Occipital lobe (tissue), 2 donors: ENCODE results near the gene RASL11B. TPM values are rescaled to one million over a fixed set of nuclear protein-coding genes. Genes with fewer than 3 reads are reported as not detected.
A peak's percentile ranks its signal among the peaks of the same experiment; 100 is the strongest.

ENCODE experiments used
- DNase-seq: peaks from one replicate; lab custom pipeline; 2025; lab: John Stamatoyannopoulos, UW
- total RNA-seq: library from RNA; depleted of rRNA; stranded (reverse); fragments of >200 nt; gene quantifications from one replicate; pipeline ENCODE4 v1.2.3, GENCODE V29; 2014

RASL11B gene
- total RNA-seq, 1 donor from 2014 or later = 31.7 TPM

DNA sequence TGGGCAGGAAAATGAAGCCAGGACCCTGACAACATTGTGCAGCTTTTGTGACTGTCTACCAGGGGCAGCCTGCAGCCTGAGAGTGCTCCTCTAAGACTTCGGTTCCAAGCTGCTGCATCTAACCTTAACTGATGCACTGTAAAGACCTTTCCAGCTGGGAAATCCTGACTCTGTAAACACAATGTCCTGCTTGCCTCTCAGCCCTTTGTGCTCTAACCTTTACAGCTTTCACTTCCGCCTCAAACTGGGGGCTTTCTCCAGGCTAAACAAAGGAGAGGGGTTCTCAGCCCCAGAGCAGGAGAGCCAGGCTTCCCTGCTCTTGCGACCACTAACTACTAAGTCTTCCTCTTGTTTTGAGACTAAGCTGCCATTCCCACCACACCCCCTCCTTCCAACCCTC lies 19.3 kb upstream of the RASL11B start:
- no peak for DNase-seq

DNA sequence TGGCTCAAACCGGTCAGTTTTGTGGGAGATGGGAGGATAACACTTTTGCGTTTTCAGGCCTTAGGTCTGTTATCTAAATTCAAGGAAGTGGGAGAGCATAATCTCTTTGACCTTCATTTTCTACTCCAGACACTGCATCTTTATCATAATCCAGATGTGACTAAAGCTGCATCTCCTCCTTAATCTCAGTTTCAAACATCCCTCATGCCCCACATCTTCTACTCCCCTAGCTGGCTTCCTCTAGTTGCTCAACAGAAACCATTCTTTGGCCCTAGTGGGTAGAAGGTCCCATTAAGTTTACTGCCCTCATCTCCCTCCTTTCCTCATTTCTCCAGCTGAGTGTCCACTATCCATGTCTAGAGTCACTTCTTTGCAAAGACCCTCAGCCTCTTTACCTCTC lies 18.8 kb upstream of the RASL11B start:
- no peak for DNase-seq

DNA sequence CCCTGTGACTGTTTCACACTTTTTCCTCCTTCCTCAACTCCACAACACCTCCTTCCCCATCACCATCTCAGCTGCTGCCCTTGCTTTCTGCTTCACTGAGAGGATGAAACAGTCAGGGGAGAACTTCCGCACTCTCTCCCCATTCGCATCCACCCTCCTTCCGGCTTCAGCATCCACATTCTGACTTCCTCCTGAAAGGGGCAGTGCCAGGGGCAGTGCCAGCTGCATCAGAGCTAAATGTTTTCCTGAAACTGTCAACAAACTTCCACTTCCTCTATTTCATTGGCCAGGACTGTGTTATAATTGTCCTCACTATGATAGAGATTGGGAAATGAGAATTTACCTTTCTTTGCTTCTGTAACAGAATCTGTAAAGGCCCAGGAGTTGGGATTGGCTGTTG lies 18.2 kb upstream of the RASL11B start:
- no peak for DNase-seq

DNA sequence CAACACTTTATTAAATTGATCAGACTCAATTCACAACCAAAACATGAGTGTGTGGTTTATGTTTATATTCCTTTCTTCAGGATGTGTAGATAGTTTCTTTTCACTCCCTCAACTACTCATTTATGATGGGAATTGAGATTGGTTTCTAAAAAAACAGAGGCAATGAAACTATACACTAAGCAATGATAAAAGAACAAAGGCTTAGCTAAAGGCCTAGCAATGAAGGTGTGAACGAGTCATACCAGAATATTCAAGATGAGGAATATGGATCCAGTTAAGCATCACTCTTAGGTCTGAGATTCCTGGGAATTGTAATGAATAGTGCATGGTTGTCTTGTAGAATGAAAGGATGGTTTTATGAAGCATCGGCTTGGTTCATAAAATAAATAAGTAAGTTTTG lies 17.5 kb upstream of the RASL11B start:
- DNase-seq = no peak

DNA sequence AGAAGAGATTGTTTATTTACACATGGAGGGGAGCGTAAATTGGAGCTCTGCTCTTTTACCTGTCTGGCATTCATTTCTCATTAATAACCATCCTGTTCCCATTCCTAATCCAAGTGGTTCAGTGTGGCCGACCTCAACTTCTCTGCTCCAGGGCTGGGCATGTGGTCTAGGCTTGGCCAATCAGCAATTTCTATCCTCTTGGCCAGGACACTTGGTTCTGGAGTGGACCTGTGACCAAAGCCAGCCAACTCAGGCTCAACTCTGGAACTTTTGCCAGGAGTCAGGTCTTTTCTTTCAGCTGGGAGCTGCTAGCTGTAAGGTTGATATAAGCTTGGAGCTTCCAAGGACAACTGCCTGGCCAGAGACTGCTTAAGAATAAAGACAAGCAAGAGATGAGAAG lies 15.6 kb upstream of the RASL11B start:
- no peak for DNase-seq

DNA sequence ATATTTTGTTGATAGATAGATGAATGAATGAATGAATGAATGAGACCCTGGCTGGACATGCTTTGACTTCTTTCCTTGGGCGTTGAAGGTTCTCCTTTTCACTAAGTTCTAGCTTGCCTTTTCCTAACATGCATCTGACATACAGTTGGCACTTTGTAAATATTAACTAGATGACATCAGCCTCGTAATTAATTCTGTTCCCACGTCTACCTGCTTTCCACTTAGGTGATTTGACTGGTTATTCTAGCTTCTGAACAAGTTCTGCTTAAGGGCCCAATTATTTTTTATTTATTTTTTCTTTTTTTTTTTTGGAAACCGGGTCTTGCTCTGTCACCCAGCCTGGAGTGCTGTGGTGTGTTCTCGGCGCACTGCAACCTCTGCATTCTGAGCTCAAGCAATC lies 13.9 kb upstream of the RASL11B start:
- DNase-seq = no peak

DNA sequence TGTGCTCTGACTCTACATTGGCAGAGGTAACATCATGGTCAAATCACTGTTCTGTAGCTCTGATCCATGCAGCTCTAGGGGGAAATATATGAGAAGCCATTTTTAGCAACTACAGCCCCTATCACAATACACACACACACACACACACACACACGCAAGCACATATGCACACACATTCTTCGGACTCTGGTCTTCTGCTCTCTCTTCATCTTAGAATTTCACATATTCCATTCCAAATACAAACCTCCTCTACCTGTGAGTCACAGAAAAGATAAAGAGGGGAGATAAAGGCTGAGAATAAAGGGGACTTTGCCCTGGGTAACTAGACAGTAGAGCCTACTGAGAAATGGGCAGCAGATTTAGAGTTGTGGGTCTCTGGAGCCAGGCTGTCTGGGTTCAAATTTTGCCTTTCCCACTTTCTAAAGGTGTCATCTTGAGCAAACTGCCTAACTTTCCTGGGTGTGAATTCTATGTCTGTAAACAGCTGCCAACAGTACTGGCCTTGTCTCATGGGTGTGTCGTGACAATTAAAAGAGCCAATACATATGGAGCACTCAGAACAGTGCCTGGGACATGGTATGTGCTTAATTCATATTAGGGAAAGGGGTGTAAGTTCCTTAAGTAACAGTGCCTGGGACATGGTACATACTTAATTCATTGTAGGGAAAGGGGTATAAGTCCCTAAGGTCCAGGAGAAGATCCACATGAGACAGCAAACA lies 11.6 kb upstream of the RASL11B start:
- DNase-seq = no peak

DNA sequence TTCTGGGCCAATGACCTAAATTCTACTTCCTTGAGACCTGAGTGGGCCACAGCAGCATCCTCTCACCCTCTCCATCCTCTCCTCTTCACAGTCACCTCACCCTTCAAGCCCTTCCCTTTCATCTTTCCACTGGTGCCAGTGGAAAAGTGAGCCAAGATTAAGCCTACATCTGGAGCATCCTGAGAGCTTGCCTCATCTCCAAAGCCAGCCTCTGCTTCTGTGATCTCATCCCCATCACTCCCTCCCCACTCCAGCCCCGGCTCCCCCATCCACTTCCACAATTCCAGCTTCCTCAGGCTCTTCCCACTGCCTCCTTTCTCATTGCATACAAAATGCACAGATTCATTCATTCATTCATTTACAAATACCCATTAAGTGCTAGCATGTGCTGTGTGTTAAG lies 10.1 kb upstream of the RASL11B start:
- no peak for DNase-seq

DNA sequence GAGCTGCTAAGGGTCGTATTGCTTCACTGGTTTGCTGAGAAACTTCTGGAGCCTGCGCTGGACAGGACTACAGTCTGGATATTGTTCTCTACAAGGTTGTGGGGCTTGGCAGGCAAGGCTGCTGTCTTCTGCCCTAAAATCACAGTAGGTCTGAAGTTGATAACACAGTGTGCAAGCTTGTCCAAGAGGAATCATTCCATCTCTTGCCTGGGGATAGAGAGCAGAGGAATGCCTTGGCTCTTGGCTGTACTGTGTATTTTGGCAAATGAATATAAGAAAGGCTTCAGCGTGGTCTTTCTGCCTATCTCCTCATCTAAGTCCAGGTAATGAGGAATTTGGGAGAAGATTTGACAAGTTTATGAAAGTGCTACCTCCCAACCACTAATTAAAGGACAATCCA lies 9.4 kb upstream of the RASL11B start:
- no peak for DNase-seq

DNA sequence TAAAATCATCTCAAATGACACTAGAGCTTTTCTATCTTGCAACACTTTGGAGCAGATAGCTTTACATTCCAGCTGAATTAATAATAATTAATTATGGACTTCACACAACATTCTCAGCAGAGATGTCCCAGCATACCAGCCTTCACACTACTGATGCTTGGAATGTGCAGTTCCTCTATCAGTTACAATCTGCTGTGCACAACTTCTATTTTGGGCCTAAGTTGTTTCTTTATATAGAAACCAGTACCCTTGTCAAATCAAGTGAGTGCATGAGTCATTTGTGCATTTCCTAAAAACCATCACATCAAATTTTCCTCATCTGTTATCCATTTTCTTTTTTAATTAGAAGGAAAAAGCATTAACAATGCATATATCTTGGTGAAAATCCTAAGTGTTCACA lies 8.8 kb upstream of the RASL11B start:
- DNase-seq = no peak

DNA sequence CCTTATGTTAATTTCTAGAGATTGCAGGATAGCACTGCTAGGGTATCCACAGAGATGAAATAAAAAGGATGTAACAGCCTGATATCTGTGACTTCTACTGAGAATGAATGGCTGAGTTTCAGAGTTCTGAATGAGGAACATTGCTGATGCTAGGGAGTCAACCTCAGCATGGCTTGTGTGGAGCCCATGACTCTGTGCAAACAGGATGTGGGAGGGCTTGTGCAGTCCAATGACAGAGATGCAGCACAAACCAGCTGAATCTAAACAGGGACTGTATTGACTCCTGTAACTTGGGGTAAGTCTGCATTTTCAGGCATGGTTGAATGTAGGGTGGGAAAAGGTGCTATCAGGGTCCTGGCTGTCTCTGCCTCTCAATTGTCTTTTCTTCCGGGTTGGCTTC lies 5.3 kb upstream of the RASL11B start:
- DNase-seq = no peak

DNA sequence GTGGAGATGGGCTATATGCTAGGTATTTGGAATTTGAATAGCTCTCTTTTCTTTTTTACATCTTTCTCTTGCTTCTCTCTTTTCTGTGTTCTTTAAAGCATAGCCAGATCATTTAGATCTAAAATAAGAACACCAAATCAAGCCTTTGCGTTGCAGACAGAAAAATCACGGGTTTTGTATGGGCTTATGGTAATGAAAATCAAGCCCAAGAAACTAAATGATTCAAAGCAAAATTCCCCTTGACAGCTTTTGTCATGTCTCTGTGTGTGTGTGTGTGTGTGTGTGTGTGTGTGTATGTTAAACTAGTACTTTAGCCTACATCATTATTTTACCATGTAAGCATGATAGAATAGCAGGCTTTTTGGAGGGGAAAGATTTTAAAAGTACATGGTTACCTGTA lies 1.8 kb upstream of the RASL11B start:
- no peak for DNase-seq

DNA sequence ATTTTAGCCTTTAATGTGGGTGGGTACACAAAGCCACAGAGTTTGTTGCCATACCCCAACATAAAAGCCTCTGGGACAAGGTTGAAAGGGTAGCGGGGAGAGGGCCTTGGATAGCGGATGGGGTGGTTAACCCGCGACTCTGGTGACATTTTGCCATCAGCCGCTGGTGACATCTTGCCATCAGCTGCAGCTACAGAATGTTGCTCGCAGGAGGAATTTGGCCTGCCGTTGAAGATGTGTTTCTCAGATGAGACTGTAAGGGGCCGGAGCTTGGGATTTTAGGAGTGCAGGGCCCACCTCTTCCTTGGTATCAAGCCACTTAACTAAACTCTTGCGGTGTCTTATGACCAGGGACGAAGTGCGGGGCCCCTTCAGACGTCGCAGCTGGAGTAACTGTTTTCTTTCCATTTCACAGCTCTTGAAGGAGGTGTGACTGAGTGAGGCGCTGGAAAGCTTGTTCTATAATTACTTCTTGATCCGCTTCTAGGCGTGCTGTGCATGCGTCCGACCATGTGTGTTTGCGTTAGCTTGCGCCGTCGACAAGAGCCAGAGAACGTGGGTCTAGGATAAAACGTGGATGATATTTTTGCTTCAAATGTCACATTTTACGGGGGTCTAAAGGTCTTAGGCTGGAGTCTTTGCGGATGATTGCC lies 820 bp upstream of the RASL11B start:
- DNase-seq = no peak

DNA sequence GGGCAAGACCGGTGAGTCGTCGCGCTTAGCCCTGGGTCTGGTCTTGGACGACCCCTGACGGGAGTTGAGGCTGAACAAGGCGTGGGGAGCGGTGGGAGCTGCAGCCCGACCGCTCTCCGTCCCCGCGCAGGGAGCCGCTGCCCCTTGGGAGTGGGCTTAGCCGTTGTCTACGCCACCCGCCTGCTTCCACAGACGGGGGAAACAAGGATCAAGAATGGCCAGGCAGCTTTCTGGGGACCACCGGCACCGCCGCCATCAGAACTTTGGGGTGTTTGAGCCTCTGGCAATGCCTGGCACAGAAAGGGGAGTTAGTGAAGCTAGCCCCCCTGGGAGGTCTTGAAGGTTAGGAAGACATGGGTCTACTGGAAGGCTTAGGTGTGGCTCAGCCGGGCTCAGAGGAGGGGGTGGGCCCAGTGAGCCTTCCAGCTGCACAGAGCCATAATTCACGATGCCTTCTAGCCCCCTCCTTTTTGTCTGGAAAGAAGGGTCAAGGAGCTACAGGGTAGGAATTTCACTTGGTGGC lies 583 bp downstream of the RASL11B start:
- DNase-seq = no peak

DNA sequence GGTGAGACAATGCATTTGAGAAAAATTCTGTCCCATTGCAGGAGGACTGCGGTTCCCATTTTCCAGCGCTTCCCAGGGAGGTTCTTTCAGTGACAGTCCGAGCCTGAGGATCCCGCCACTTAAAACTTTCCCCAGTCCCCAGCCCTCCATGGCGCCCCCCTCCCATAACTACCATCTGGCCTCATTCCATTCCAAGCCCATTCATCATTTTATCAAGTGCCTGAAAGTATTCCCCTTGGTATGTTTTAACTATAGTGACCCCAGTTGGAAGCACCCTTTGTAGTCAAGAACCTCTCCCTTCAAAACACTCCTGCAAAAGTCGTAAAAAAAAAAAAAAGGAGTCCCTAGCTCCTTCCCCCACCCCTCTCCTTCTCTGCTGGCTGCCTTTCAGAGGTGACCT lies 1.2 kb downstream of the RASL11B start:
- no peak for DNase-seq

DNA sequence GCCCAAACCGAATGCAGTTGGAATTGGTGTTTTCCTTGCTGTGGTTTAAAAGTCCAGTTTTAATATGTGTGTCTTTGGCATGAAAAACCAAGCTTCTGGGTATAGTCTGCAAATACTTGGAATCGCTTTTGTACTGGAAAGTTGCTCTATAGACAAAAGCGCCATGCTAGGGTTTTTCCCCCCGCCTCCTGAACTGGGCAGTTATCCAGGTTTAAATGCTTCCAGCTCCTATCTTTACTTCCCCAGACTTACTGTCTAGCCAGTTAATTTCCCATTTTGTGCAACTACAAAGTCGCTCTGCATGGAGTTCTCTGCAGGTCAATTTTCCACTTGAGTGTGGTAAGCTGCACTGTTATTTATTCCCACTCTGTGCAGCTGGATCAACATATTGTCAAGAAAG lies 2.7 kb downstream of the RASL11B start:
- no peak for DNase-seq

DNA sequence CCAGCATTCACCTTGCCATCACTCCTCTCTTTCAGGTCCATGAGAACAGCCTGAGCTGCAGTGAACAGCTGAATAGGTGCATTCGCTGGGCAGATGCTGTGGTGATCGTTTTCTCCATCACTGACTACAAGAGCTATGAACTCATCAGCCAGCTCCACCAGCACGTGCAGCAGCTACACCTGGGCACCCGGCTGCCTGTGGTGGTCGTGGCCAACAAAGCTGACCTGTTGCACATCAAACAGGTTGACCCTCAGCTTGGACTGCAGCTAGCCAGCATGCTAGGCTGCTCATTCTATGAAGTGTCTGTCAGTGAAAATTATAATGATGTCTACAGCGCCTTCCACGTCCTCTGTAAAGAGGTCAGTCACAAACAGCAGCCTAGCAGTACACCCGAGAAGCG lies 3.2 kb downstream of the RASL11B start:
- no peak for DNase-seq

DNA sequence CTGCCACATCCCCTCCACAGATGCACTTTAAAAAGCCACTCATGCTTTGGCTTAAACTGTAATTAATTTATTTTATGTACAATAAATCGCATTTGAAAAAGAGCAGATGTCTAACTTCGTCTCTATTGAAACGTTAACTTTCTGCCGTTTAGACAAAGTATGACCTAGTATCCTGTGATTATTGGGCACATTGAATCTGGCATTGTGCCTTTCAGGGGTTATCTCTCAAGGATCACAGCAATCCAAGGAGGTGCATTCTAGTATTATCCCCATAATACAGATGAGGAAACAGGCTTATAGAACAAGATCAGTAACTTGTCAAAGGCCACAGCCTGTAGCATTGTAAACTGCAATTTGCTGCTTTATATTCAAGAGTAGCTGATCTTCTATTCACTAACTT lies 4.6 kb downstream of the RASL11B start:
- no peak for DNase-seq

DNA sequence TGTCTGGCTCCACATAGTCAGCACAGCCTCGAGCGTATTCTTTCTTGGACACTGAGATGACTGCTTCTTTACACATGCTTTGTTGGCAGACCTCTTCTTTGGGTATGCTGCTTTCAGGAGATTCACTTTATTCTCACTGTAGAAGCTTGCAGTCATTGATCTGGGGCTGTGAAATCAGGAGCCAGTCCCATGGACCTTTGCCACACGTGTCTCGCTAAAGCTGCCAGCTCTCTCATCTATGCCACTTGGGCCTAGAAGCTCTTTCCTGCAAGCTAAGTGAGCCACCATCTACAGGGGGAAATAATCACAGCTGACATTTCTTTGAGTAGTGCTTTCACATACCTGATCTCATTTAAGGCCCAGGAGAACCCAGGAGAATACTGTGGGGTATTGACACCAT lies 5.0 kb downstream of the RASL11B start:
- DNase-seq = no peak

DNA sequence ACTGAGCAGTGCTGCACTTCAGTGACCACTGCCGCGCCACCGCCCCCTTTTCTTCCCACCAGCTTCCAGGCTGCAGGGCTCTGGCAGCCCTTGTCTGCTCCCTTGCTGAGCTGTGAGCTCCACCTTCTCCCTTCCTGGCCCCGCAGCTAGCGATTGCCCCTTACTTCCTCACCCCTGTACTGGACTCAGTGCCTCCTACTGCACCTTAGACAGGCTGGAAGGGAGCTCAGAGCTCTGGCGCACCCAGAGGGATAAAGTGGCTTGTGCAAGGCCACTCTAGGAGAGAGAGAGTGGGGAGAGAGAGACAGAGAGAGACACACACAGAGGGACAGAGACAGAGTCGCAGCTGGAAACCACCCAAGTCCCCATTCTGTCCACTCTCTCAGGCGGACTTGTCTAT lies 6.0 kb downstream of the RASL11B start:
- DNase-seq = no peak

DNA sequence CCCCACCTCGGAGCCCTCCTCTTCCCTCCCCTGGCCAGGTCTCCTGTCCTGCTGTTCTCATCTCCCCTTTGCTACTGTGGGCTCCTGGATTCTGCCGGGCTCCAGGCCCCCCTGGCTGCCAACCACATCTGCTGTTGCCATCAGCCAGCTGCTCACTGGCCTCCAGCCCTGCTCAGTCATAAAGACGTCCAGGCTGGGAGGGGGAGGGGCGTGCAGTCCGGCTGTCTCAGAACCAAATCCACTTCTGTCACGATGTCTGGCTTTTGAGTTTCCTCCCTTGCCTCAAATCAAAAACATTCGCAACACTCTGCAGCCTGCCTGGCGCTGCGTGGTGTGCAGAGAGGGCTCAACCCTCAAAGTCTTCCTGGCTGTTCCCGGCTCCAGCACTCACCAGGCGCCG lies 7.1 kb downstream of the RASL11B start:
- DNase-seq = peak; percentile 31

DNA sequence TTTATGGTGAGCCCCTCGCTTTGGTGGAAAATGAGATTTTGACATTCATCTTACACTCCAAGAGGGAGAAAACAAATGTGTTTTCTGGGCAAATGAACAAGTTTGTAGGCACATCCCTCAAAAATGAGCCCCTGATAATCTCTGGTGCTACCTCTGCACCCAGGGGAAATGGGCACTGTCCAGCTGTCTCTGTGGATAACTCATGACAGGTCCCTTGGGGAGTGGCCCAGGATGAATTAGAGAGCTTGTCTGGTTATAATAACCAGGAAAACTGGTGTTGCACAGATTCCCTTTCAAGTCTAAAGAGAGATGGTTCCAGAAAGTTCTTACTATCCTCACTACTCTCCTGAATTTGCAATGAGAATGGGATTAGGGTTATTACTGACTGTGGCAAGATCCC lies 7.5 kb downstream of the RASL11B start:
- DNase-seq = no peak

DNA sequence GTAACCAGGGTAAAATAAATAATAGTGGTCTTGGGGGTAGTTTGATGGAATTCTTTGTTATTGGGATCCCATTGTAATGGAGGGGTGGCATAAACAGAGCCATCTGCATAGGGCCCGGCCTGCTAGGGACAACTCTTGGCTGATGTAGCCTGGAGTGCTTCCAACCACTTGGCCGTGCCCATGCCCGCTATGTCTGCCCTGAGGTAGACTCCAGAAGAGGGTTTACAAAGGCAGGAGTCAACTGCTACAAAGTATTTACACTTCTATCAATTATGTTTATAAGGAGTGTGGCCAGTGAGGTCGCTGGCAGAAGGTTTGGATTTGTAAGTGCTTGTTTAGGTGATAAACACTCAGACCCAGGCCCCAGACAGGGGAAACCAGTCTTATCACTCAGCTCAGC lies 8.1 kb downstream of the RASL11B start:
- DNase-seq = no peak
